Transverse colon (tissue), 4 donors: ENCODE measurements around the gene TDRD9. TPM values are rescaled to one million over a fixed set of nuclear protein-coding genes. Genes with fewer than 3 reads are reported as not detected.

Experiments
- DNase-seq: peaks from one replicate; pipeline ENCODE4 v3.0.0-alpha.2; 2019
- H3K27ac ChIP-seq, 4 donors: fragments of 200-600 bp; sonication (generic); 2 replicates each; pipeline ENCODE4 v1.5.1; 2016 to 2018; ENCODE audit warnings: inconsistent platforms in 4 of 4
- H3K27me3 ChIP-seq: fragments of 200-600 bp; sonication (generic); 2 replicates; pipeline ENCODE4 v1.5.1; 2017; ENCODE audit warnings: inconsistent platforms
- H3K36me3 ChIP-seq, 4 donors: fragments of 200-600 bp; sonication (generic); 2 replicates each; pipeline ENCODE4 v1.5.1; 2017 to 2019; ENCODE audit warnings: inconsistent platforms in 4 of 4
- H3K4me1 ChIP-seq, 4 donors: fragments of 200-600 bp; sonication (generic); 2 replicates each; pipeline ENCODE4 v1.5.1; 2017 to 2020; ENCODE audit warnings: inconsistent platforms in 4 of 4
- H3K4me3 ChIP-seq, 4 donors: fragments of 200-600 bp; sonication (generic); 1 replicate in 1 of 4; 2 replicates in 3 of 4; pipeline versions ENCODE4 v1.5.1 to v1.6.1; 2017 to 2019; ENCODE audit warnings: inconsistent platforms in 4 of 4
- H3K9me3 ChIP-seq, 2 donors: fragments of 200-600 bp; sonication (generic); 2 replicates each; pipeline ENCODE4 v1.5.1; 2017 to 2019; ENCODE audit warnings: inconsistent platforms in 2 of 2
- EP300 ChIP-seq: sonication (generic); formaldehyde crosslinking; IDR thresholded peaks from one replicate; pipeline ENCODE4 v1.6.1; 2017; ENCODE audit warnings: antibody characterized with exemption, low read depth
- POLR2A ChIP-seq: fragments of 450-650 bp; IDR thresholded peaks from one replicate; pipeline ENCODE4 v1.6.1; 2016; ENCODE audit warnings: antibody characterized with exemption, mild to moderate bottlenecking, moderate library complexity
- POLR2AphosphoS5 ChIP-seq, 3 donors: sonication (generic); formaldehyde crosslinking; IDR thresholded peaks; one replicate each; pipeline ENCODE4 v1.6.1; 2016; ENCODE audit warnings: antibody characterized with exemption in 3 of 3
- WGBS, 2 donors: methylation state at CpG; one replicate each; pipeline ENCODE4 v1.1.5; 2018; ENCODE audit warnings: low coverage in 1 of 2; 5-methylcytosine and 5-hydroxymethylcytosine counted together
- in situ Hi-C, 4 donors: fragments of 200-750 bp; cut with MboI; loops; one replicate each; pipeline versions ENCODE4 v1.15.0 to v1.15.1; 2017; ENCODE audit warnings: low sequenced_read_pairs in 3 of 4, low pct_ligation_motif_present in 1 of 4, low pct_unique_long_range_greater_than_20kb in 1 of 4
- intact Hi-C: fragments of 100-400 bp; cut with DNase I; formaldehyde crosslinking; loops from one replicate; pipeline ENCODE4 v1.15.1; 2023; ENCODE audit warnings: low total_unique reads
- total RNA-seq, 4 donors: library from RNA; depleted of rRNA; stranded (reverse); fragments of >200 nt; gene quantifications; one replicate each; pipeline ENCODE4 v1.1.0, GENCODE V29; 2016
- TF ChIP-seq, protein P1 (sequence below), 5 experiments: fragments of 200-600 bp in 3 of 5; fragments of 450-650 bp in 2 of 5; sonication (generic) in 3 of 5; IDR thresholded peaks; 1 replicate in 2 of 5; 2 replicates in 3 of 5; pipeline ENCODE4 v1.5.1; 2016 to 2017; ENCODE audit warnings: antibody characterized with exemption in 5 of 5, inconsistent platforms in 3 of 5, mild to moderate bottlenecking in 2 of 5, moderate library complexity in 1 of 5

TDRD9 gene
- total RNA-seq, 4 donors from 2014 or later, result 0.55 to 0.79 TPM; not detected in 2

DNA sequence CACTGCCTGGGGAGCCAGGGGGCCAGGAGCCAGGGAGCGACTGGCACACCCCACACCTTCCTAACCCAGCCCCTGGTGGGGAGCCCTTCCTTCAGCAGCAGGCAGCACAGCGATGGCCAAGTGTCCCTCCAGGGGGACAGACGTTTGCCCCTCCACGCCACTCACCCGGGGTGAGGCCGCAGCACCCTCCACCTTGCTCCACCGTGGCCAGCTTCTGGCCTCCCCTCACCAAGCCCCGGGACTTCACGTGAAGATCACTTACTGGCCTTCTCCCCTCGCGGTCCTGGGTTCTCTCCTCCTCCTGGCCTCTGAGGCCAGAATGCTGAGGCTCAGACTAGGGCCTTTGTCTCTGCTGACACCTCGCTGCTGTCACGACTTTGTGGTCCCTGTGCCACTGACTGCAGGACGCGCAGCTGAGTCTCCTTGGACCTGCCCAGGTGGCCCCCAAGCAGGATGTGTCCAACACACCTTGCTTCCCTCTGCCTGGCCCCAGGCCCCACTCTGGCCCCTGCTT is 153.8 kb downstream of the TDRD9 start:
- Histone ChIP-seq H3K4me3 (peak overlapping the region in 1 of 4 donors; percentile 8), H3K27ac (peak overlapping the region; percentile 77 to 83 (median 80)), H3K36me3 (no peaks in the 10 kb centered on the region), H3K27me3 (peaks cover 18% of the 10 kb centered on the region), H3K4me1 (peaks cover 19 to 72% (median 65%) of the 10 kb centered on the region in 4 donors), H3K9me3 (no peaks in the 10 kb centered on the region)
- 65% methylated on average over 15 of the region's 15 CpGs; no CpG with 5 or more reads in 1 of the 2 donors for WGBS, 2 donors
- DNase-seq, result no peak
- TF ChIP-seq, protein P1, sequence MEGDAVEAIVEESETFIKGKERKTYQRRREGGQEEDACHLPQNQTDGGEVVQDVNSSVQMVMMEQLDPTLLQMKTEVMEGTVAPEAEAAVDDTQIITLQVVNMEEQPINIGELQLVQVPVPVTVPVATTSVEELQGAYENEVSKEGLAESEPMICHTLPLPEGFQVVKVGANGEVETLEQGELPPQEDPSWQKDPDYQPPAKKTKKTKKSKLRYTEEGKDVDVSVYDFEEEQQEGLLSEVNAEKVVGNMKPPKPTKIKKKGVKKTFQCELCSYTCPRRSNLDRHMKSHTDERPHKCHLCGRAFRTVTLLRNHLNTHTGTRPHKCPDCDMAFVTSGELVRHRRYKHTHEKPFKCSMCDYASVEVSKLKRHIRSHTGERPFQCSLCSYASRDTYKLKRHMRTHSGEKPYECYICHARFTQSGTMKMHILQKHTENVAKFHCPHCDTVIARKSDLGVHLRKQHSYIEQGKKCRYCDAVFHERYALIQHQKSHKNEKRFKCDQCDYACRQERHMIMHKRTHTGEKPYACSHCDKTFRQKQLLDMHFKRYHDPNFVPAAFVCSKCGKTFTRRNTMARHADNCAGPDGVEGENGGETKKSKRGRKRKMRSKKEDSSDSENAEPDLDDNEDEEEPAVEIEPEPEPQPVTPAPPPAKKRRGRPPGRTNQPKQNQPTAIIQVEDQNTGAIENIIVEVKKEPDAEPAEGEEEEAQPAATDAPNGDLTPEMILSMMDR (IDR thresholded peaks at IDR 0.05), result no peak
- TF ChIP-seq EP300 (no peak), POLR2A (no peak), POLR2AphosphoS5 (IDR thresholded peaks at IDR 0.05) (no peak)
- intact Hi-C loops, result loop anchor here (5.0 kb wide), 1 partner anchor 480 kb away; no protein-coding TSS in a partner anchor
- in situ Hi-C loops, result no loop called here

- Histone ChIP-seq H3K4me3 (no peak overlapping the region), H3K27me3 (peaks cover 18% of the 10 kb centered on the region), H3K4me1 (peaks cover 25 to 80% (median 73%) of the 10 kb centered on the region in 4 donors), H3K27ac (peak overlapping the region; percentile 77 to 83 (median 80)), H3K36me3 (no peaks in the 10 kb centered on the region), H3K9me3 (no peaks in the 10 kb centered on the region)
- in situ Hi-C loops, result no loop called here
- TF ChIP-seq EP300 (no peak), POLR2AphosphoS5 (IDR thresholded peaks at IDR 0.05) (peak in 2 of 3 donors; percentile 57 to 73), POLR2A (peak; percentile 40)
- TF ChIP-seq, protein P1 (IDR thresholded peaks at IDR 0.05), result no peak
- WGBS, 2 donors, result 40% methylated on average over 12 of the region's 12 CpGs; no CpG with 5 or more reads in 1 of the 2 donors
- intact Hi-C loops, result loop anchor here (5.0 kb wide), 1 partner anchor 479 kb away; no protein-coding TSS in a partner anchor
- peak; percentile 86 for DNase-seq
These were observed 154.6 kb downstream of the TDRD9 start for GRCh38 chr14:104082807-104083206.

DNA sequence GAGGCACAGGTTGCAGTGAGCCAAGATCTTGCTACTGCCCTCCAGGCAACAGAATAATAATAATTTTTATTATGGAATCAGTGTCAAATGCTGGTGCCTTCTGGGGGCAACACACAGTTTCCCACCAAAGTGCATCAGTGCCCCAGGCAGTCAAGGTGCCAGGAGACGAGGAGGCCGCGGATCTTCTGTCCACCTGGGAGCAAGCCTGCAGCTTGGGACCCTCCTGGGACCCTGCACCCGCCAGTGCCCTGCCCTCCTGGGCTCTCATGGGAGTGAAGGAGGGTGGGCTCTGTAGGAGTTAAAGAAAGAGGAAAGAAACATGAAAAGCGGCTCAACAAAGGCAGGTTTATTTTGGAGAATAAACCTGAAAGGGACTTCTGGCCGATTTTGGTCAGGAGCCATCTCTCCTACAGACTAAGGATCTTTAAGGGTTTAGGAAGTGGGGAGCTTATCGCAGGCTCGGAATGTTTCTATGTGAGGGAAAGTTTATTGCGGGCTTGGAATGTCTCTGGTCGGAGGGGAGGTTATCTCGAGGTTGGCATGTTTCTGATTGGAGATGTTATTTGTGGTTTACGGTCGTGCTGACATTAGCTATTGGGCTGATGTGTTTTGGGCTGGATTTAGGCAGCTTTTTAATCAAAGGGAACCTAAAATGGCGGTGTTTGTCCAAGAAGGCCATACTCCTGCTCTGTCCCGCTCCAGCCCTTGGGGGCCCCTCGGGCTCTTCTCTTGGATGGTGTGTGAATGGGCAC is 156.2 kb downstream of the TDRD9 start:
- peaks cover 18% of the 10 kb centered on the region for H3K27me3 ChIP-seq
- WGBS, 2 donors, result 58 to 60% methylated on average over 10 to 16 of the region's 16 CpGs
- no peak for DNase-seq
- TF ChIP-seq, protein P1 (IDR thresholded peaks at IDR 0.05), result no peak
- TF ChIP-seq EP300 (no peak), POLR2AphosphoS5 (IDR thresholded peaks at IDR 0.05) (no peak)
- H3K9me3 ChIP-seq, result no peaks in the 10 kb centered on the region
- H3K4me1 ChIP-seq, result peaks cover 29 to 81% (median 74%) of the 10 kb centered on the region in 4 donors
- in situ Hi-C loops, result no loop called here
- intact Hi-C loops, result loop anchor here (5.0 kb wide), 1 partner anchor 478 kb away; no protein-coding TSS in a partner anchor
- H3K4me3 ChIP-seq, result no peak overlapping the region
- no peaks in the 10 kb centered on the region for H3K36me3 ChIP-seq
- H3K27ac ChIP-seq, result peak overlapping the region; percentile 30 to 82 (median 78)
